Measurements from ENCODE around the gene IQGAP2.

DNA sequence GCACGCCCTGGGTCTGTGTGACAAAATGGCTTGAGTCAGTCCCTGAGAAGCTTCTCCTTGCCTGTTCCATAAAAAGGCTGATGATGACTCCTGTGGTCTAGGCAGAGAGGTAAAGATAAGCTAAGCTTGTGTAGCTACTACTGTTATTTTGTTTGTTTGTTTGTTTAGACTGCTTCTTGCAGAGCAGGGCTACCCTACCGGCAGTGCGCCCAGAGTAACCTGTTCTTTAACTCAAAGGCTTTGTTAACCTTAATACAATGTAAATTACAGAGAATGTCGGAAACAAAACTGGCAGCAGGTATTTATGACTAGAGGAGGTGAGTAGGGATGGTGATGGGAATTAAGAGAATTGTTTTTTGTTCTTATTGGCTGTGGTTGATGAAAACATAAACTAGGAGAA, 132.5 kb downstream of the IQGAP2 start:
- TF ChIP-seq, protein P1, sequence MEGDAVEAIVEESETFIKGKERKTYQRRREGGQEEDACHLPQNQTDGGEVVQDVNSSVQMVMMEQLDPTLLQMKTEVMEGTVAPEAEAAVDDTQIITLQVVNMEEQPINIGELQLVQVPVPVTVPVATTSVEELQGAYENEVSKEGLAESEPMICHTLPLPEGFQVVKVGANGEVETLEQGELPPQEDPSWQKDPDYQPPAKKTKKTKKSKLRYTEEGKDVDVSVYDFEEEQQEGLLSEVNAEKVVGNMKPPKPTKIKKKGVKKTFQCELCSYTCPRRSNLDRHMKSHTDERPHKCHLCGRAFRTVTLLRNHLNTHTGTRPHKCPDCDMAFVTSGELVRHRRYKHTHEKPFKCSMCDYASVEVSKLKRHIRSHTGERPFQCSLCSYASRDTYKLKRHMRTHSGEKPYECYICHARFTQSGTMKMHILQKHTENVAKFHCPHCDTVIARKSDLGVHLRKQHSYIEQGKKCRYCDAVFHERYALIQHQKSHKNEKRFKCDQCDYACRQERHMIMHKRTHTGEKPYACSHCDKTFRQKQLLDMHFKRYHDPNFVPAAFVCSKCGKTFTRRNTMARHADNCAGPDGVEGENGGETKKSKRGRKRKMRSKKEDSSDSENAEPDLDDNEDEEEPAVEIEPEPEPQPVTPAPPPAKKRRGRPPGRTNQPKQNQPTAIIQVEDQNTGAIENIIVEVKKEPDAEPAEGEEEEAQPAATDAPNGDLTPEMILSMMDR (IDR thresholded peaks at IDR 0.05; ENCODE audit: insufficient read depth, low read length, poor library complexity, severe bottlenecking): no peak
- TF ChIP-seq EZH2phosphoT487 (conservative IDR thresholded peaks at IDR 0.05; ENCODE audit: low read length): no peak

Measured in SU-DHL-6 (cell line).